CD4-positive, alpha-beta T cell treated with Interleukin-2 at 100 ng/mL for 4 hours (primary cell): ENCODE measurements around the gene BEST1.

Experiments
- DNase-seq: peaks from one replicate; pipeline ENCODE4 v3.0.0-alpha.2; 2020; ENCODE audit warnings: low spot score

BEST1 gene

GRCh38 chr11:61950035-61950547 is at the start of gene BEST1:
BEST1 (plus strand) TSS chr11:61950351; CDS start chr11:61951807, 1,456 bp downstream.
- no peak for DNase-seq

- no peak for DNase-seq
These were observed 48.8 kb upstream of the BEST1 start for GRCh38 chr11:61901397-61901796.

GRCh38 chr11:61902313-61902712 is 47.8 kb upstream of the BEST1 start:
- no peak for DNase-seq

GRCh38 chr11:61903845-61904244 is 46.3 kb upstream of the BEST1 start:
- DNase-seq, result no peak

GRCh38 chr11:61904539-61905048 is 45.6 kb upstream of the BEST1 start:
- DNase-seq, result no peak

GRCh38 chr11:61905067-61905696 is 45.0 kb upstream of the BEST1 start:
- DNase-seq, result no peak

GRCh38 chr11:61905801-61906521 is 44.2 kb upstream of the BEST1 start:
- DNase-seq, result no peak

GRCh38 chr11:61906522-61906909 is 43.6 kb upstream of the BEST1 start:
- DNase-seq, result no peak

- no peak for DNase-seq
These were observed 42.9 kb upstream of the BEST1 start for GRCh38 chr11:61907282-61907681.

- DNase-seq, result no peak
These were observed 42.1 kb upstream of the BEST1 start for GRCh38 chr11:61907871-61908729.

GRCh38 chr11:61908730-61909316 is 41.3 kb upstream of the BEST1 start:
- no peak for DNase-seq

- DNase-seq, result no peak
These were observed 39.7 kb upstream of the BEST1 start for GRCh38 chr11:61910187-61911127.

- DNase-seq, result no peak
These were observed 38.9 kb upstream of the BEST1 start for GRCh38 chr11:61911128-61911700.

GRCh38 chr11:61911701-61912529 is 38.2 kb upstream of the BEST1 start:
- DNase-seq, result no peak

- no peak for DNase-seq
These were observed 37.6 kb upstream of the BEST1 start for GRCh38 chr11:61912530-61912898.

GRCh38 chr11:61912991-61913698 is 37.0 kb upstream of the BEST1 start:
- no peak for DNase-seq

GRCh38 chr11:61913699-61914395 is 36.3 kb upstream of the BEST1 start:
- no peak for DNase-seq

GRCh38 chr11:61914471-61915171 is 35.5 kb upstream of the BEST1 start:
- DNase-seq, result no peak
